H1 (cell line): ENCODE results near the gene TOB2. TPM values are rescaled to one million over a fixed set of nuclear protein-coding genes. Genes with fewer than 3 reads are reported as not detected.
"Not testable (repeated sequence)": the region's sequence is repeated elsewhere in the genome, so short reads cannot be mapped to it uniquely, and the experiment has no call there.

Source experiments
- CTCF ChIA-PET: fragments of 300-600 bp; sonication (Branson Sonifier 250); formaldehyde crosslinking; loops from one replicate; lab custom pipeline; 2021; ENCODE audit not compliant: partially characterized antibody; lab: Charles Lee
- POLR2A ChIA-PET: fragments of 300-600 bp; sonication (Branson Sonifier 250); formaldehyde crosslinking; loops from one replicate; lab custom pipeline; 2021; ENCODE audit warnings: inconsistent platforms; ENCODE audit not compliant: partially characterized antibody; lab: Charles Lee
- DNase-seq, 2 experiments: peaks; one replicate each; pipeline versions ENCODE4 v3.0.0 to v3.0.0-alpha.2; 2010 to 2022; ENCODE audit warnings: low spot score in 2 of 2, low read depth in 1 of 2, mixed read lengths in 1 of 2
- FAIRE-seq: peaks from 2 replicates; lab custom pipeline; 2011; peaks lifted over from hg19 to GRCh38; lab: Jason Lieb, UNC
- H2AFZ ChIP-seq: 2 replicates; pipeline ENCODE4 v1.8.1; 2012; ENCODE audit warnings: low read length, inconsistent platforms
- H2AK5ac ChIP-seq: 2 replicates; pipeline ENCODE4 v1.6.1; 2013; ENCODE audit warnings: low read depth, low read length
- H2BK120ac ChIP-seq: replicated peaks from 2 replicates; pipeline ENCODE3; 2013; ENCODE audit warnings: low read depth, low read length, inconsistent platforms
- H2BK12ac ChIP-seq: 2 replicates; pipeline ENCODE4 v1.6.1; 2013; ENCODE audit warnings: low read depth, low read length
- H2BK15ac ChIP-seq: 2 replicates; pipeline ENCODE4 v1.6.1; 2013; ENCODE audit warnings: low read length
- H2BK20ac ChIP-seq: 2 replicates; pipeline ENCODE4 v1.6.1; 2013; ENCODE audit warnings: low read length
- H2BK5ac ChIP-seq: 2 replicates; pipeline ENCODE4 v1.6.1; 2013; ENCODE audit warnings: low read depth, low read length
- H3K14ac ChIP-seq: 2 replicates; pipeline ENCODE4 v1.6.1; 2013; ENCODE audit warnings: inconsistent platforms; ENCODE audit not compliant: insufficient read length
- H3K18ac ChIP-seq: 2 replicates; pipeline ENCODE4 v1.6.1; 2013; ENCODE audit warnings: low read length; ENCODE audit errors: extremely low read depth
- H3K23ac ChIP-seq: 2 replicates; pipeline ENCODE4 v1.6.1; 2013; ENCODE audit warnings: inconsistent platforms; ENCODE audit not compliant: insufficient read length
- H3K23me2 ChIP-seq: 2 replicates; pipeline ENCODE4 v1.6.1; 2013; ENCODE audit warnings: low read depth, low read length
- H3K27ac ChIP-seq: 2 replicates; pipeline ENCODE4 v1.6.1; 2011; ENCODE audit warnings: low read depth, low read length, inconsistent platforms
- H3K27me3 ChIP-seq, 4 experiments: replicated peaks in 1 of 4; 1 replicate in 1 of 4; 2 replicates in 3 of 4; pipeline versions ENCODE4 v1.6.1 to v1.8.1; 2011 to 2013; ENCODE audit warnings: low read length in 3 of 4, mild to moderate bottlenecking in 3 of 4, inconsistent platforms in 2 of 4, mixed read lengths in 2 of 4, moderate library complexity in 1 of 4; ENCODE audit not compliant: control insufficient read depth in 3 of 4, insufficient read depth in 3 of 4; ENCODE audit errors: extremely low read depth in 1 of 4
- H3K36me3 ChIP-seq, 4 experiments: 2 replicates each; pipeline versions ENCODE4 v1.6.1 to v1.8.1; 2011 to 2013; ENCODE audit warnings: mild to moderate bottlenecking in 4 of 4, low read length in 3 of 4, moderate library complexity in 2 of 4, control low read depth in 1 of 4, inconsistent platforms in 1 of 4; ENCODE audit not compliant: insufficient read depth in 4 of 4, control insufficient read depth in 2 of 4
- H3K4ac ChIP-seq: replicated peaks from 2 replicates; pipeline ENCODE3; 2013; ENCODE audit warnings: low read length, low read depth, mixed read lengths, inconsistent platforms; ENCODE audit not compliant: insufficient read length
- H3K4me1 ChIP-seq, 4 experiments: replicated peaks in 1 of 4; 1 replicate in 1 of 4; 2 replicates in 3 of 4; pipeline versions ENCODE4 v1.6.1 to v1.8.1; 2011 to 2013; ENCODE audit warnings: low read length in 3 of 4, inconsistent platforms in 2 of 4, mixed read lengths in 1 of 4; ENCODE audit not compliant: insufficient read depth in 4 of 4, control insufficient read depth in 3 of 4
- H3K4me2 ChIP-seq, 2 experiments: 2 replicates each; pipeline versions ENCODE4 v1.6.1 to v1.8.1; 2011 to 2013; ENCODE audit warnings: low read depth in 2 of 2, low read length in 2 of 2, control low read depth in 1 of 2, inconsistent platforms in 1 of 2, mild to moderate bottlenecking in 1 of 2; ENCODE audit not compliant: insufficient read depth in 1 of 2
- H3K4me3 ChIP-seq, 4 experiments: fragments of 200-600, 300-600 bp in 1 of 4; sonication (generic), shearing (Covaris generic), sonication (Bioruptor Twin) in 1 of 4; 2 replicates each; pipeline versions ENCODE4 v1.5.1 to v1.8.1; 2011 to 2016; ENCODE audit warnings: low read length in 4 of 4, low read depth in 3 of 4, control low read depth in 2 of 4, inconsistent platforms in 2 of 4, mild to moderate bottlenecking in 2 of 4, mixed read lengths in 1 of 4, moderate library complexity in 1 of 4; ENCODE audit not compliant: insufficient read depth in 2 of 4; ENCODE audit errors: extremely low read depth in 1 of 4
- H3K56ac ChIP-seq: replicated peaks from 2 replicates; pipeline ENCODE3; 2013; ENCODE audit warnings: low read depth, mild to moderate bottlenecking, mixed read lengths, low read length, inconsistent platforms; ENCODE audit not compliant: insufficient read length
- H3K79me1 ChIP-seq: 2 replicates; pipeline ENCODE4 v1.6.1; 2013; ENCODE audit warnings: low read depth, low read length, control low read depth
- H3K79me2 ChIP-seq, 2 experiments: 2 replicates each; pipeline versions ENCODE4 v1.6.1 to v1.8.1; 2012 to 2013; ENCODE audit warnings: low read length in 2 of 2, mild to moderate bottlenecking in 2 of 2, inconsistent platforms in 1 of 2; ENCODE audit not compliant: insufficient read depth in 2 of 2, control insufficient read depth in 1 of 2
- H3K9ac ChIP-seq, 4 experiments: replicated peaks in 1 of 4; 1 replicate in 1 of 4; 2 replicates in 3 of 4; pipeline versions ENCODE4 v1.6.1 to v1.8.1; 2011 to 2013; ENCODE audit warnings: low read depth in 3 of 4, low read length in 3 of 4, control low read depth in 2 of 4, mild to moderate bottlenecking in 2 of 4, moderate library complexity in 2 of 4, inconsistent platforms in 1 of 4; ENCODE audit errors: extremely low read depth in 1 of 4
- H3K9me3 ChIP-seq, 2 experiments: 2 replicates each; pipeline versions ENCODE4 v1.6.1 to v1.8.1; 2012 to 2013; ENCODE audit warnings: mild to moderate bottlenecking in 2 of 2, moderate library complexity in 2 of 2, control low read depth in 1 of 2, inconsistent platforms in 1 of 2, low read depth in 1 of 2, low read length in 1 of 2, mixed read lengths in 1 of 2; ENCODE audit not compliant: insufficient read depth in 2 of 2
- H4K20me1 ChIP-seq, 2 experiments: replicated peaks in 1 of 2; 2 replicates each; pipeline versions ENCODE3 to v1.8.1; 2011 to 2013; ENCODE audit warnings: inconsistent platforms in 2 of 2, low read length in 2 of 2, mild to moderate bottlenecking in 1 of 2; ENCODE audit not compliant: insufficient read depth in 2 of 2, control insufficient read depth in 1 of 2
- H4K5ac ChIP-seq: 2 replicates; pipeline ENCODE4 v1.6.1; 2013; ENCODE audit warnings: low read length, low read depth, mixed read lengths, inconsistent platforms; ENCODE audit not compliant: insufficient read length
- H4K8ac ChIP-seq: 2 replicates; pipeline ENCODE4 v1.8.0; 2013; ENCODE audit warnings: mild to moderate bottlenecking, moderate library complexity, low read length, inconsistent platforms; ENCODE audit not compliant: insufficient read depth; ENCODE audit errors: extremely low read depth
- H4K91ac ChIP-seq: replicated peaks from 2 replicates; pipeline ENCODE3; 2013; ENCODE audit warnings: low read length, mixed read lengths, inconsistent platforms; ENCODE audit not compliant: insufficient read length
- WGBS, 2 experiments: shearing (Covaris generic) in 1 of 2; methylation state at CpG; one replicate each; pipeline versions ENCODE4 v1.1.6 to v1.1.7; 2013 to 2015; ENCODE audit warnings: low lambda C conversion rate in 2 of 2, mixed read lengths in 2 of 2, inconsistent platforms in 1 of 2, low coverage in 1 of 2, missing lambda C conversion rate in 1 of 2; ENCODE audit not compliant: insufficient replicate concordance in 2 of 2, insufficient coverage in 1 of 2, insufficient read length in 1 of 2; ENCODE audit errors: extremely low coverage in 1 of 2, missing lambda C conversion rate in 1 of 2; 5-methylcytosine and 5-hydroxymethylcytosine counted together
- polyA plus RNA-seq, 7 experiments: library from polyadenylated mRNA; depleted of rRNA in 3 of 7; stranded (reverse) in 5 of 7; unstranded in 2 of 7; fragments of >200 nt in 5 of 7; fragments of 200-250 nt in 2 of 7; gene quantifications; 1 replicate in 5 of 7; 2 replicates in 1 of 7; 4 replicates in 1 of 7; pipeline versions ENCODE4 v1.2.1 to v1.2.3, GENCODE V29; 2011 to 2013; ENCODE audit warnings: missing spikeins in 2 of 7, mixed read lengths in 2 of 7
- total RNA-seq: library from RNA; stranded (reverse); fragmentation: NEBNext Ultra II Directional; extraction: Animal tissue kit (Norgen Biotek cat#: 25700); gene quantifications from 2 replicates; pipeline ENCODE4 v1.2.1, GENCODE V29; 2021

The TOB2 gene
- total and polyA plus RNA-seq, 2 of the 8 experiments (the other 6 are each of a cell fraction or from before 2014, with no cell fraction given): 27.0 to 54.1 TPM

- not testable (repeated sequence) for H3K4me3 ChIP-seq, H2AK5ac ChIP-seq, H2BK15ac ChIP-seq, H3K18ac ChIP-seq, H2BK12ac ChIP-seq, H4K5ac ChIP-seq, H2AFZ ChIP-seq, H3K9ac ChIP-seq, DNase-seq, FAIRE-seq, H3K4ac ChIP-seq, H2BK20ac ChIP-seq, H2BK120ac ChIP-seq, H3K4me1 ChIP-seq, H3K9me3 ChIP-seq, H3K14ac ChIP-seq, H3K23ac ChIP-seq, H4K8ac ChIP-seq, H4K91ac ChIP-seq, H3K79me1 ChIP-seq, H3K27me3 ChIP-seq, H3K23me2 ChIP-seq, H3K56ac ChIP-seq, H3K4me2 ChIP-seq, H3K27ac ChIP-seq, H2BK5ac ChIP-seq
- peaks cover 0 to 28% of the 10 kb centered on the region in 2 experiments; a peak in 2 of 4 replicates for H3K79me2 ChIP-seq
- ChIA-PET CTCF (interaction anchor here (1.1 kb wide), 1 partner anchor 15 kb away, joined by 4 read pairs; no protein-coding TSS in a partner anchor), POLR2A (interaction anchor here (0.7 kb wide), 1 partner anchor 11 kb away, joined by 3 read pairs; no protein-coding TSS in a partner anchor)
- H4K20me1 ChIP-seq: peaks cover 13 to 26% of the 10 kb centered on the region in 2 experiments
- 92% methylated on average over 1 of the region's 1 CpG; no CpG with 5 or more reads in 1 of the 2 experiments for WGBS, 2 experiments
- H3K36me3 ChIP-seq: peaks cover 14 to 44% (median 28%) of the 10 kb centered on the region in 4 experiments
Measured at GRCh38 chr22:41433480-41433879, 13.1 kb downstream of the TOB2 start.
